Esophagus mucosa (tissue), 1 donor: Measurements from ENCODE around the gene FNDC7. TPM values are rescaled to one million over a fixed set of nuclear protein-coding genes. Genes with fewer than 3 reads are reported as not detected.
"Not testable (repeated sequence)": the region's sequence is repeated elsewhere in the genome, so short reads cannot be mapped to it uniquely, and the experiment has no call there.

Source experiments
- ATAC-seq: fragments of 200-7000 bp; cut with Tn5 transposase; one replicate; pipeline ENCODE4 v1.9.1; 2020
- total RNA-seq: library from RNA; stranded (reverse); gene quantifications from one replicate; pipeline ENCODE4 v1.2.4, GENCODE V29; 2023
- donor health status: DM: yes; HTN: yes; CAD: no.

The FNDC7 gene
- total RNA-seq, 1 donor from 2014 or later, result not detected

DNA sequence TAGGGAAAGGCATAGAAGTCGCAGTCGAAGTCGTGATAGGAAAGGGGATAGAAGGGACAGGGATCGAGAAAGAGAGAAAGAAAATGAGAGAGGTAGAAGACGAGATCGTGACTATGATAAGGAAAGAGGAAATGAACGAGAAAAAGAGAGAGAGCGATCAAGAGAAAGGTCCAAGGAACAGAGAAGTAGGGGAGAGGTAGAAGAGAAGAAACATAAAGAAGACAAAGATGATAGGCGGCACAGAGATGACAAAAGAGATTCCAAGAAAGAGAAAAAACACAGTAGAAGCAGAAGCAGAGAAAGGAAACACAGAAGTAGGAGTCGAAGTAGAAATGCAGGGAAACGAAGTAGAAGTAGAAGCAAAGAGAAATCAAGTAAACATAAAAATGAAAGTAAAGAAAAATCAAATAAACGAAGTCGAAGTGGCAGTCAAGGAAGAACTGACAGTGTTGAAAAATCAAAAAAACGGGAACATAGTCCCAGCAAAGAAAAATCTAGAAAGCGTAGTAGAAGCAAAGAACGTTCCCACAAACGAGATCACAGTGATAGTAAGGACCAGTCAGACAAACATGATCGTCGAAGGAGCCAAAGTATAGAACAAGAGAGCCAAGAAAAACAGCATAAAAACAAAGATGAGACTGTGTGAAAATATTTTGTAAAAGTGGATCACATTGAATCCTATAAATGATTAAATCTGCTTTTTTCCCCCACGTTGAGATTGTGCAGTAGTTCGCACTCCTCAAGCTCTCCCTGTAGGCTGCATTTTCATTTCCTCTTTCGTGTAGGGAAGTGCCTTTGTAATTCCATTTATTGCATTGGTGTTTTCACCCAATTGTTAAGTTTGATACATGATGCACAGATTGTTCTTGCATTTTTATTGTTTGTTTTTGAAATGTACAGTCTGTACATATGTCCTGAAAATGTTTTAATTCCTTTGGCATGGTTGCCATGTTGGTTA is 13.1 kb upstream of the FNDC7 start:
- no peak for ATAC-seq

DNA sequence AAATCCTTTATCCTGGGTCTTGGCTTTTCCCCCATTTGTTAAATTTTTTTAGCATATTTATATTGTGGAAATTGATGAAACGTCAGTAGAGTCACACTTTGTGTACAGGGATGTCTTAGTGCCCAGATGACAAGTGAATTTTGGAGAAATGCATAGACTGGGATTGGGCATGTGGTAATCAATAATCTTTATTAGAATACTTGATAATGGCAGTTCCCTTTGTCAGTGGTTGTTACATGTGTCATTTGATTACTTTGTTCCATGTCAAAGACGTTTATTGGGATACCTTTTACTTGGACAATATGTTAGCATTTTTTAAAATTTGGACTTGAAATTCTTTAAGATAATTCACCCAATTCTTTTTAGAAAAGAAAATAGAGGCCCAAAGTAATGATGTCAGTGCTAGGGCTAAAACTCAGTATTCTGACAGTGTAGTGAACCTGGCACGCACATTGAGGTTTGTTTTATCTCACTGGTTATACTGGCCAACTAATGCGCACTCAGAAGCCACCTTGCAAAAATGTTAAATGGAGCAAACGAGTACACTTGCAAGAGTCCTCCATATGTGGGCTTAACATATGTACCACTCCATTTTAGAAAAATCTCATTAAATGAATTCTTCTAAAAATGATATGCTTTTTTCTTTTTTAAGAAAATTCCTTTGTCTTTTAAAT is 11.4 kb upstream of the FNDC7 start:
- no peak for ATAC-seq

DNA sequence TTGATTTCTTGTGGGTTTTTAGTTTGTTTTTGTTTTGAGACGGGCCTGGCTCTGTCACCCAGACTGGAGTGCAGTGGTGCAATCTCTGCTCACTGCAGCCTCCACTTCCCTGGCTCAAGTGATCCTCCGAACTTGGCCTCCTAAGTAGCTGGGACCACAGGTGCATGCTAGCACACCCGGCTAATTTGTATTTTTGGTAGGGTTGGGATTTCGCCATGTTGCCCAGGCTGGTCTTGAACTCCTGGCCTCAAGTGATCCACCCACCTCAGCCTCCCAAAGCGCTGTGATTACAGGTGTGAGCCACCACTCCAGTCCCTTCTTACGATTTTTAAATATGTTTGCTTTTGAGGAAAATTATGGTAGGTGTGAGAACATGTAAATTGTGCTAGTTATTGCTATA is 10.6 kb upstream of the FNDC7 start:
- not testable (repeated sequence) for ATAC-seq

DNA sequence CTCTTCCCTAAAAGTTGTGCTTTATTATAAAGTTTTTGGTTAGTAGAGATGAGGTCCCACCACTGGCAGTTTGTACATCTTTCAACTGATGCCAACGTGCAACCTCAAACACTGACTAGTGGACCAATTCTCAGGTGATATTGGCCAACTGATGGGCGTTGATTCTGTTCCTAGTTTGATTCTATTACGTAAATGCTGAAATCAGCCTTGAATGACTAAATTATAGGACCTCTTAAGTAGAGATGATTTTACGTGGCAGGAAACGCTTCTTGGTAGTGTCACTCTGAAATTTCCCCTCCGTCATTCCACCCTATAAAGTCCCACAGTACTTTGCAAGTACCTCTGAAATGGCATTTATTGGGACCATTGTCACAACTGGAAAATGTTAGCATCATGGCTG is 8.8 kb upstream of the FNDC7 start:
- ATAC-seq, result peak; percentile 5

DNA sequence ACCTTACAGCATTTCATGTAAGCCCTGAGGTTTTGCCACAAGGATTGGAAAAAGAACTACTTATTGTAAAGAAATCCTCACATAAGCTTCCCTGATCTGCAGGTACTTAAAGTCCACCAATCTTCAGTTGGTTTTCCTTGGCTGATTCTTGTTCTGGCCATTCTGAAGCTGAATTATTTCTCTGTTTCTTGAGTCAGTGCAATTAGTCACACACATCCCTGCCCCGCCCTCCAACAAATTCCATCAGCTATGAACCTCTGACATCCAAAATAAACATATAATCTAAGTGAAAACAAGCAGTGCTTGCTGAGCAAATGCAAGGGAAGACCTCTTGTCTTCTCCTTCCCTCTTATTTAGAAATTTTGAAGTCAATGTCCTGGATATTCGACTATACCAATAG is 8.2 kb upstream of the FNDC7 start:
- peak; percentile 73 for ATAC-seq

DNA sequence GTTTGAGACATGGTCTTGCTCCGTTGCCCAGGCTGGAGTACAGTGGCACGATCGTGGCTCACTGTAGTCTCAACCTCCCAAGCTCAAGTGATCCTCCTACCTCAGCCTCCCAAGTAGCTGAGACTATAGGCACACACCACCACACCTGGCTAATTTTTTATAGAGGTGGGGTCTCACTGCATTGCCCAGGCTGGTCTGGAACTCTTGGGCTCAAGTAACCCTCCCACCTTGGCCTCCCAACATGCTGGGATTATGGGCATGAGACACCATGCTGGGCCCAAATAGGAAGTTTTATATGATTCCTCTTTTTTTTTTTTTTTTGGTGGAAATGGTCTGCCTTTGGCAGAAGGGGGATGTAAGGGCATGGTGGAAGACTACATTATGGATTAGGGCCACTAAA is 6.1 kb upstream of the FNDC7 start:
- ATAC-seq, result no peak

DNA sequence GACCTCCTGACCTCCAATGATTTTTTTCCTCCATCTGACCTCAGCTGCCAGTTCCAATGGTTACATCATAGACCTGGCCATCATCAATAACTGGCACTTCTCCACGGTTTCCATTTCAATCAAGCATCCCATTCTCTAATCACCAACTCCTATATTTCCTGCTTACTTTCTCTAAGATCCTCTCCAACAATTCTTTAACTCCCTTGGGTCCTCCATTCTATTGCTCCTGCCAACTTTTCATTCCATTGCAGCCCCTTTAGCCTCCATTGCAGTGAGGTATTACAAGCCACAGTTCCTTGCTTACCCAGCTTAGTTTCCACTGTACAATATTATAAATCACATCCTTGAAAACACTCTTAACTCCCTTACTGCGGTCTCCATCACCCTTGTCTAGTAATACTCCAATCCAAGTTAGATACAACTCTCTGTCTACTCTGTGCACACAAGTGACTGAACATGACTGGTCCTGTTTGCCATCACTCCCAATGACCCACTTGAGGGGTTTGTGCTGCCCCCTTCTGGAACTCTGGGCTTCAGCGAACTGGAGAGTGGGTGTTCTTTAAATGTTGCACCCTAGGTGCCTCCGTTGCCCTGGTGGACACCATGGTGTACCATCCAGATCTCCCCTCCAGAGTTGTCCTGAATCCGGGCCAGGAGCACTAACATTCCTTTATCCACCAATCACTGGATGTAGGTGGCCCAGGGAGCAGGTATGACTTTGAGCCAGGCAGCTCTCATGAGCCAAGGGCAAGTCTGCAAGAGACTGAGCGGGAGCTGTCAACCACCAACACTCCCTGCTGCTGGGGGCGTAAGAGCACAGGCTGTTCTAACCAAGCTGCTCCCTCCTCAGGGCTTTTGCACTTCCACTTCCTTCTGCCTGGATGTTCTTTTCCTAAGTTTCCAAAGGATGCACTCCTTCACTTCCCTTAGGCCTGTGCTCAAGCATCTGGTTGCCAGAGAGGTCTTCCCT is 3.7 kb upstream of the FNDC7 start:
- no peak for ATAC-seq

DNA sequence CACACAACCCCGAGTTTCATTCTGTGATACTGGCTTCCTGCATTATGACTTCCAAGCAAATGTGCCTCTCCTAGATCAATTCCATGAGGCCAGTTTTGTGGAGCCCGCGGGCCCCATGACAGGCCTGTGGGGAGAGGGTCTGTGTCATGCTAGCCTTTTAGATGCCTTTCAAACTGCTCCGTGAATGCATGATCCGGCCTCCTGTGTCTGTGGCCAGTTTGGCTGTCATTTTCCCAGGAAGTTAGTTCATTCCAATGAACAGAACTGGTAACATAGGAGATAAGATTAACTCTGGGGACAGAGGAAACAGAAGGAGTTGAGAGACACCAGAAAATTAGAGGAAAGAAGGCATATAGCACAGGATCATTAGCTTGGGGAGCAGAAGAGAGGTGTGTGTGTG is 3.2 kb downstream of the FNDC7 start:
- ATAC-seq, result no peak

DNA sequence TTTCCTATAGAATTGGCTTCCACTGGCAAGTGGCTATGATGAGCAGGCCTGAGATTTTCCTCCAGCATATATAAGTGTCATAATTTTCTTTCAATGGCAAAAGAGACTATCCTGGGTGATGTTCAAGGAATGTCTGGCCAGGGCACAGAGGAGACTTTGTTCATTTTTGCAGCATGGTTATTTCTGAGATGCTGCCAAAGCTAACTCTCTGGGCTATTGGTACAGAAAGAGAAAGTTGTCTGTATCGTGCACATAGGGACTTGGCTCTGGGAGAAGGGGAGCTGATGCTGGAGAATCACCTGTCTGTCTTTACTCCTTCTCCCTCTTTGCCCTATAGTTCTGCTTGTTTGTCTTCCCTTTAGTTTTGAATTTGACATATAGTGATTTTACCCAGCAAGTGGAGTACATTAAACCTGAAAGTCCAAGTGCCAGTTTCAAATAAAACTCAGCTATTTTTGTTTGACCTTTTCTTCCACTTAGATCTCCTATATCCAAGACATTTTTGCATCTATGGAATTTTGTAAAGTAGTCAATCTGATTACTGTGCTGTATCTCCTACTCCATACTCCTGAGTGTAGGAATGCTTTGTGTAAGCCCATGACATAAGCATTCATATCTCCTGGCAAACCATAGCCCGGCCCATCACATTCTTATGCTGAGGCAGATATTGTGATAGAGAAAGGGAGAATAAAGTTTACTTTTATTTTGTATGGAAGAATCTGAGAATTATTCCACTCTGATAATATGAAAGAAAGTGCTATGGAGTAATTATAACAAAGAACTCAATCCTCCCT is 3.9 kb downstream of the FNDC7 start:
- no peak for ATAC-seq

DNA sequence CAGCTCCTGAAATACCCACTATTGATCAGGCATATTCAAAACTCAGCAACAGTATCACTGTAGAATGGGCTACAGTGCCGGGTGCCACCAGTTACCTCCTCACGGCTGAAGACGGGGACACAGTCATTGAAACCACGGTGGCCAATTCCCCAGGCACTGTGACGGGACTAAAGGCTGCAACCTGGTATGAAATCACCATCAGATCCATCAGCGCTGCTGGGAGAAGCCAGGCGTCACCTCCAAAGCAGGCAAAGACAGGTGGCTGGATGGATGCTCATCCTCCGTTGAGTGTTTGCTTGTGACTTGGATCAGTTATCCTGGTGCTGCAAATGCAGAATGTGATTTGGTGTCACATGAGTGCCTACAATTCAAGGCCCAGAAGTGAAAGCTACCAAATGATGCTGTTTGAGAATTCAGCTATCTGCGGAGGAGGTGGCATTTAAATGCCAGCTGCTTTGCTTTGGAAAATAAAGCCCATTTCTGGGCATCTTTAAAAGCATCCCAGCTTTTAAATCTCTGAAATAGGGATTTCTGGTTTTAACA is 5.1 kb downstream of the FNDC7 start:
- ATAC-seq, result no peak

DNA sequence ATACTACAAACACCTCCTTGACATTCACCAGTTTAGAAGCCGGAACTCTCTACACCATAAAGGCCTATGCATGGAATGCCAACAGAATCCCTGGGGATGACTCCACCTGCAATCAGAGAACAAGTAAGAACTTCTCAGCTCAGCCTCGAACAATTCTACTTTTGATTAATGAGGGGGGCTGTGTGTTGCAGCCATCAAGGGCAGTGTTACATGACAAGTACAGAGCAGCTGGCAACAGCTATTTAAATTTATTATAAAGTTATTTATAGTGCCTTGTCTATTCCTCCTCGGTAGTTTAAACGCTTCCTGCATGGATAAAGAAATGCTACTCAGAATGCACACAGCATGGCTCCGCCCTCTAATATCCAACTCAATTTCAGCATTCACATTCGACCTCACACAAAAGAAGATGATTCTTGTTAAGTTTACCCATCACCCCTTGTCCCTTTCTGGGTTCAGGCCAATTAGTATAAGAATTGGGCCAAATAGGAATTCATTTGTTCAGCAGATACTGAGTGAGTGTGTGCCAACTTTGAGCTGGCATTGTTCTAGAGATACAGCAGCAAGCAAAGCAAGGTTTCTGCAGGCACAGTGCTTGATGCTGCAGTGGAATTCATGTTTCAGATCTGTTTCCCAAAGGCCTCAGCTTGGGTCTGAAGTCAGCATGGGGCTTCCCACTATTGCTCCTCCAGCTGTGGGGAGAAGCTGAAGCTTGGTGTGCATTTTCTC is 6.4 kb downstream of the FNDC7 start:
- no peak for ATAC-seq

DNA sequence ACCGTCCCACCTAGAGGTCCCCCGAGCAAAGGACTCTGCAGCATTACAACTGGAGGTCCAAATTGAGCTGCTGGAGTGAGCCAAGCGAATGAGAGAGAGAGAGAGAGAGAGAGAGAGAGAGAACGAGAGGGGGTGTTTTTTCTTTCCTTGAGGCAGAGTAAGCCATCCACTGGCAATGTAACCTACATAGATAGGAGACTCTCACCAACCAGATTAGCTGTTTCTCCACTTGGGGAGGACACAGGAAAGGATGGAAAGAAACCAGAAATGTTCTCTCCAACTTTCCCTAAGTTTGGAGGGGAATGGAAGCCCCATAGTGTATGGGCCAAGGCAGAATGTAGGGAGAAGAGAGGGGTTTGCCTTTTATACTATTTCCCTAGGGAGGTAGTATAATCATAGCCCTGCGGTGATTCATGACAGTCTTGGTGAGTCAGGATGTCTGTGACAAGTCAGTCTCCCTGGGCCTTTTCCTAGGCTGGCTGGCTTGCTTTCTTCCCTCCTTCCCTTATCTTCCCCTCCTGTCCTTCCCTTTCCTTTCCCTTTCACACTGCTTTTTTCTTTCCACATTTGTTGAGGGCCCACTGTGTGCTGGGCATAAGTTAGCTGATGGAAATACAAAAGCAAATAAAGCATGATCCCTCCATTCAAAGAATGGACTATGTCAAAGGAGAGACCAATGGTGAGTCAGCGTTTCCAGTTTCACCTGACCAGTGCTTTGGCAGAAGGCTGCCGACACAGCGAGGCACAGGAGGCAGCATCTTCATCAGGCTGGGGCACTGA is 7.1 kb downstream of the FNDC7 start:
- peak; percentile 87 for ATAC-seq

DNA sequence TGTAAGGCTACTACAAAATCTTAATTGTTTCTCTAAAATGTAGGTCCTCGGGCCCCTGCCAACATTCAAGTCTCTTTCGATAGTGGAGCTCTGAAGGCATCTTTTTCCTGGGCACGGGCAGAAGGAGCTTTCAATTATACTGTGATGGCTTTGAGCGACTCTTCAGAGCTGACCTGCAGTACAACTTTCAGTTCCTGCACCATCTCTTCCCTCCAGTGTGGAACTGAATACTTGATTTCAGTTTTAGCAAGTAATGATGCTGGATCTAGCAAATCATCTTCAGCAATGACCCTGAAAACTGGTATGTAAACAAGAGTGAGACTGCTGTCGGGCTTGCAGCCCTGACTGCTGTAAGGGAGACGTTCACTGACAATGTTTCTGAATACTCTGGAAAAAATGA is 9.6 kb downstream of the FNDC7 start:
- no peak for ATAC-seq

DNA sequence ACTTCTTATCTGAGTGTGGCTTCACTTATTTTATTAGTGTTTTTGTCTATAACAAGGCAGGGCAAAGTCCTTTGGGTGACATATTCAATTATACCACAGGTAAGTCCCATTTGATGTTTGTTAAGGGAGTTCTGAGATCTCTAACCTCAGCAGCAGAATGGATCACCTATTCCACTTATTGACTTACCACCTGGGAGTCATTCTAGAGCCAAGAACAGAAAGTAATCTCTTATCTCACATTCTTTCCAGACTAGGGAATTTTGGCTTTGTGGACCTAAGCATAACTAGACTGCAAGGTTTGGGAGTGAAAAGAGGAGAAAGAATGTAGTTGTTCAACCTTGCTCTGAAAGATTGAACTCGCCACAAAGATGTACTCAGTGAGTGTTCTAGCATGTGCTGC is 13.2 kb downstream of the FNDC7 start:
- no peak for ATAC-seq

DNA sequence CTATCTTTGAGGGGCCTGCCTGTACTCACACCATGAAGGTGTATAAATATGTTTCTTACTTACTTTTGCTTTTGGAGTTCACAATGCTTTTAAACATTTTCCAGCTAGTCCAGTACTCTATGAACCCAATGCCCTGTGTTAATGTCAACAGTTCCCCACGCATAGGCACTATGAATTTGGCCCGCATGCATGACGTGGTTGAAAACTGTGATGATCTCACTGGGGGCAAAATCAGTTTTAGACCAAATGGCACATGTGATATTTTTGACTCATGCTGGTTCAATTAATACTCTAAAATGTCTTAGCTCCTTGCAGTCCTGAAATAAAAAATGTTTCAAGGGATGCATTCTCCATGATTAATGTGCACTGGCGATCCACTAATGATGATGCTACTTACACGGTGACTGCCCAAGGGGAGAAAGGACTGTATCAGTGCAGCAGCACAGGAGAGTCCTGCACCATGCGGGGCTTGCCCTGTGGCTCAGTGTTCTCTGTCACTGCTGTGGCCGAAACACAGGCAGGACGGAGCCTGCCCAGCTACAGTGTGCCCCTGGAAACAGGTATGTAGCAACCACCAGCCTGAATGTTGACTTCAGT is 15.7 kb downstream of the FNDC7 start:
- no peak for ATAC-seq

DNA sequence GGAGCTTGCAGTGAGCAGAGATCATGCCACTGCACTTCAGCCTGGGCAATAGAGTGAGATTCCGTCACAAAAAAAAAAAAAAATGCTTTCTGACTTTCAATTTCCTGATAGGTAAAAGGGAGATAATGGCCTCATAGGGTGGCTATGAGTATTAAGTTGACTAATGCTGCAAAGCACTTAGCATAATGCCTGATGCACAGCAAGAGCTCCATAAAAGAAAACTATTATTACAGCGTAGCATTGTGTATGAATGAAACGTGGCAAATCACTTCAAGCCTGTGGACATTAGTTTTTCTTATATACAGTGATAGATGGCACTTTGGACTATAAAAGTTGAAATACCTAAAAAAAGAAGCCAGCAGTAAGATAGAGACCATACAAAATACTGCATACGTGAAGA is 16.8 kb downstream of the FNDC7 start:
- no peak for ATAC-seq

DNA sequence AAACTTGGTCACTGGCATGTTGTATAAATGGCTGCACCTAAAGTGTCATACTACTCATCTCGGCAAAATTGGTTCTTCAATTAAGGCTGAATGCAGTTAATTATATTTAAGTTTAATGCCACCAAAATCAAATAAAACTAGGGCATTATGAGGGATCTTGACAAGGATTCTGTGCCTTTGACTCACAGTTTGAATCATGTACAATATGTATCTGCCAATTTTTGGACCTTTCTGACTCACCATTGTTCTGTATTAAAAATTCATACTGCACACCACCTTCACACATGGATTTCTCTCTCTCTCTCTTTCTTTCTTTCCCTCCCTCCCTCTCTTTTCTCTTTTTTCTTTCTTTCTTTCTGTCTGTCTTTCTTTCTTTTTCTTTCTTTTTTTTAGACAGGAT is 19.7 kb downstream of the FNDC7 start:
- no peak for ATAC-seq

DNA sequence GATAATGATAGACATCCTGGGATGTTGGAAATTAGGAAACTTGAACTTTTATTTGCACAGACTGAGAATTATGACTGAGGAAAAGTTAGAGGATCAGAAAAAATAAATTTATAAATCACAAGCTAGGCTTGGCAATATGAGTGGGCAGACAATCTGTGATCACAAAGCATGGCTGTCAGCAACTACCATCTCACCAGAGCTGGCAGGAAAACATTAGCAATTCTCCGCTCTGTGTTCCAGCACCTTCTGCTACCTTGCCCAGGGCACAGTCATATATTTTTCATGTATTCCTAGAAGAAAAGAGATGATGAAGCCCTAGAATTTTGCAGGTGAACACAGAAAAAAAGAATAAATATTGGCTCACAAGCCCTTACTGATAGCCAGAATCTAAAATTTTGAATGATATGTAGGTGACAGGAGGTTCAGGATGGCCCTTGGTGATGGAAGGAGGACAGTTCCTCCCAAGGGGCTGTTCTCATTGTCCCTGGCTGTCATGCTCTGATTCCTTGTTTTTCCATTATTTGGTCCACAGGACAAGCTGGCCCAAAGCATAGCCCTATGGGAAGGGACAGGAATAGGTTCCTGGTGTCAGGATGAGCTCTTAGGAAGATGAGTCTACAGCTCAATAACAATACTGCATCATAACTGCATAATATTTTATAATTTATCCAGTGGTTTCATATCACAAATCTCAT is 21.6 kb downstream of the FNDC7 start:
- no peak for ATAC-seq

DNA sequence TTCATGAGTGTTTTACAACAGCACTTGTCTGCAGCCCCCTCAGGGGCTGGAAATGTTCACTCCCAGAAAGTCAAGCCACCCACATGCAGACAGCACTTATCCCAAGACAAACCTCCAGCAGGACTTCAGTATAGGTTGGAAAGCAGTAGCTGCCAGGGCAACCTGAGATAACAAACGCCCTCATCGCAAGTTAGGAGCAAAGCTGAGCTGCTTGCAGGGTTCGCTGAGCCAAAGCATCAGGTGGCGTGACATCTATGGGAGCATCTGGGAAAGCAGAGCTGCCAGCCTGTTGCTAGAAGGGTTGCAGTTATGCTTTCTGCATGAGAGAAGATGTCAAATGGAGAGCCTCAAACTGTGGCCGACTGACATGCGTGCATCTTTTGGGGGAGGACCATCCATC is 29.5 kb downstream of the FNDC7 start:
- no peak for ATAC-seq
